ENCODE results near the gene CMTM6.
"Not testable (repeated sequence)": the region's sequence is repeated elsewhere in the genome, so short reads cannot be mapped to it uniquely, and the experiment has no call there.

DNA sequence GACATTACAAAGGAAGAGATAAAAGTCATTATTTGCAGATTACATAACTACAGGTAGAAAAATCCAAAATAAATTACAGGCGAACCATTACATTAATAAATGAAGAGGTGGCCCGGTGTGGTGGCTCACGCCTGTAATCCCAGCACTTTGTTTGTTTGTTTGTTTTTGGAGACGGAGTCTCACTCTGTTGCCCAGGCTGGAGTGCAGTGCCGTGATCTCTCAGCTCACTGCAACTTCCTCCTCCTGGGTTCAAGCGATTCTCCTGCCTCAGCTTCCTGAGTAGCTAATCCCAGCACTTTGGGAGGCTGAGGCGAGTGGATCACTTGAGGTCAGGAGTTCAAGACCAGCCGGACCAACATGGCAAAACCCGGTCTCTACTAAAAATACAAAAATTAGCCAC lies 14.1 kb upstream of the CMTM6 start:
- not testable (repeated sequence) for TF ChIP-seq CTCF (IDR thresholded peaks at IDR 0.05; ENCODE audit: borderline replicate concordance, extremely low read depth, low read length, poor library complexity, severe bottlenecking); EZH2 (IDR thresholded peaks at IDR 0.05; ENCODE audit: borderline replicate concordance, low read depth, low read length, severe bottlenecking)
